GM12892 (cell line): Measurements from ENCODE around the gene DPM3.

Experiments used
- POLR2A ChIP-seq: IDR thresholded peaks from 2 replicates; pipeline ENCODE4 v1.6.1; 2011; ENCODE audit warnings: low read depth, low read length, control low read depth
- POLR2AphosphoS5 ChIP-seq: IDR thresholded peaks from 2 replicates; pipeline ENCODE4 v1.6.1; 2011; ENCODE audit warnings: low read depth, low read length, control low read depth
- TAF1 ChIP-seq: IDR thresholded peaks from 2 replicates; pipeline ENCODE4 v1.6.1; 2011; ENCODE audit warnings: low read depth, mild to moderate bottlenecking, control low read depth, low read length, borderline replicate concordance

- TF ChIP-seq POLR2AphosphoS5 (no peak), POLR2A (no peak), TAF1 (no peak)
These were observed 29.2 kb upstream of the DPM3 start for GRCh38 chr1:155169541-155169940.
